ENCODE results near the gene LZTS3. TPM values are rescaled to one million over a fixed set of nuclear protein-coding genes. Genes with fewer than 3 reads are reported as not detected.
A peak's percentile ranks its signal among the peaks of the same experiment; 100 is the strongest.
"Not testable (repeated sequence)": the region's sequence is repeated elsewhere in the genome, so short reads cannot be mapped to it uniquely, and the experiment has no call there.

LZTS3 gene
- total and polyA plus RNA-seq, 8 donors: 5.3 to 36.6 (median 17.1) TPM

GRCh38 chr20:3119044-3119443 is 54.3 kb downstream of the LZTS3 start:
- intact Hi-C loops (cut with DNase I; ENCODE audit: low total_unique reads): loop anchor here (10.0 kb wide), 1 partner anchor 64 kb away; no protein-coding TSS in a partner anchor
- no peaks in the 10 kb centered on the region for H3K27me3 ChIP-seq
- TF ChIP-seq CTCF (IDR thresholded peaks at IDR 0.05) (no peak), POLR2AphosphoS5 (IDR thresholded peaks at IDR 0.05) (no peak), EP300 (IDR thresholded peaks at IDR 0.05) (no peak), POLR2A (IDR thresholded peaks at IDR 0.05) (no peak)
- WGBS, 5 donors: 69 to 81% (median 76%) methylated on average over 5 of the region's 5 CpGs
- H3K27ac ChIP-seq: peak overlapping the region in 1 of 5 donors; percentile 8
- no peak for DNase-seq
- no peaks in the 10 kb centered on the region for H3K9me3 ChIP-seq
- H3K4me1 ChIP-seq: peaks cover 4 to 32% (median 14%) of the 10 kb centered on the region in 4 donors
- no peak overlapping the region for H3K4me3 ChIP-seq
- peaks cover 15 to 57% (median 56%) of the 10 kb centered on the region in 4 donors for H3K36me3 ChIP-seq

GRCh38 chr20:3117839-3118379 is 55.4 kb downstream of the LZTS3 start:
- DNase-seq: peak; percentile 70 to 87
- H3K4me3 ChIP-seq: peak overlapping the region in 1 of 4 donors; percentile 29
- H3K36me3 ChIP-seq: peaks cover 15 to 65% (median 61%) of the 10 kb centered on the region in 4 donors
- WGBS, 5 donors: 40 to 53% (median 51%) methylated on average over 14 of the region's 14 CpGs
- TF ChIP-seq CTCF (IDR thresholded peaks at IDR 0.05) (peak in 5 of 7 experiments; percentile 33 to 81 (median 63)), POLR2AphosphoS5 (IDR thresholded peaks at IDR 0.05) (peak in 2 of 3 donors; percentile 13 to 52)
- peaks cover 4 to 32% (median 14%) of the 10 kb centered on the region in 4 donors for H3K4me1 ChIP-seq
- not testable (repeated sequence) for H3K9me3 ChIP-seq, H3K27me3 ChIP-seq
- peak overlapping the region in 4 of 5 donors; percentile 15 to 61 (median 38) for H3K27ac ChIP-seq
- intact Hi-C loops (cut with DNase I; ENCODE audit: low total_unique reads): loop anchor here (10.0 kb wide), 1 partner anchor 63 kb away; no protein-coding TSS in a partner anchor

- Histone ChIP-seq H3K36me3 (peaks cover 5 to 60% (median 54%) of the 10 kb centered on the region in 4 donors), H3K27me3 (no peaks in the 10 kb centered on the region), H3K4me1 (peaks cover 4 to 39% (median 14%) of the 10 kb centered on the region in 4 donors), H3K27ac (no peak overlapping the region), H3K4me3 (no peak overlapping the region), H3K9me3 (no peaks in the 10 kb centered on the region)
- no peak for TF ChIP-seq EP300 (IDR thresholded peaks at IDR 0.05)
- no peak for TF ChIP-seq POLR2AphosphoS5 (IDR thresholded peaks at IDR 0.05)
- TF ChIP-seq CTCF (IDR thresholded peaks at IDR 0.05): no peak
- no peak for TF ChIP-seq POLR2A (IDR thresholded peaks at IDR 0.05)
- DNase-seq: no peak
- intact Hi-C loops (cut with DNase I; ENCODE audit: low total_unique reads): loop anchor here (10.0 kb wide), 1 partner anchor 62 kb away; no protein-coding TSS in a partner anchor
- 77 to 84% (median 82%) methylated on average over 4 of the region's 4 CpGs for WGBS, 5 donors
Observed at GRCh38 chr20:3116341-3116740, 57.0 kb downstream of the LZTS3 start.

GRCh38 chr20:3115190-3116107 is 57.9 kb downstream of the LZTS3 start:
- peaks cover 4 to 41% (median 14%) of the 10 kb centered on the region in 4 donors for H3K4me1 ChIP-seq
- no peak overlapping the region for H3K4me3 ChIP-seq
- WGBS, 5 donors: 43 to 55% (median 52%) methylated on average over 28 to 30 of the region's 30 CpGs
- peak in 1 of 2 donors; percentile 76 for DNase-seq
- intact Hi-C loops (cut with DNase I; ENCODE audit: low total_unique reads): loop anchor here (10.0 kb wide), 1 partner anchor 61 kb away; no protein-coding TSS in a partner anchor
- no peaks in the 10 kb centered on the region for H3K9me3 ChIP-seq
- H3K27me3 ChIP-seq: no peaks in the 10 kb centered on the region
- H3K36me3 ChIP-seq: peaks cover 1 to 60% (median 49%) of the 10 kb centered on the region in 4 donors
- TF ChIP-seq POLR2AphosphoS5 (IDR thresholded peaks at IDR 0.05) (no peak), CTCF (IDR thresholded peaks at IDR 0.05) (peak in 5 of 7 experiments; percentile 64 to 82 (median 74))
- H3K27ac ChIP-seq: no peak overlapping the region
